ENCODE results near the gene TRAF3.

Gene TRAF3

DNA sequence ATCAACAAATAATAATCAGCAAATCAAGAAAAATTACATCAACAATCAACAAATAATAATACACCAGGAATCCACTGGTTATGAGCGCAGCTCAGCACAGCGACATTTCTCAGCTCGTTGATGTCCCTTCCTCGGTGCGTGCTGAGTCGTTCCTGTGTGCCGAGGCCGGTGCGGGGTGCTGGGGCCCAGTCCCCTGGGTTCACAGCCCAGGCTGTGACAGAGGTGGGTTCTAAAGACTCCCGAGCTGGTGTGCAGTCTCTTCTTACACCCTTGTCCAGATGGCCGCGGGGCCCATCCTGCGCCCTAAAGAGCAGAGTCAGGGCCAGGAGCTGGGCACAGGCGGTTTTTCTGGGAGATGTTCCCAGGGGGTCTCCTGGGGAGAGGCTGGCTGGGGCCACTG lies 26.9 kb upstream of the TRAF3 start:
- no peaks in the 10 kb centered on the region for H3K79me2 ChIP-seq (ENCODE audit: control insufficient read depth, insufficient read depth, low read length, poor library complexity)
- H3K23ac ChIP-seq (ENCODE audit: low read length) = no peak overlapping the region
- peaks cover 2% of the 10 kb centered on the region for H3K9me3 ChIP-seq (ENCODE audit: insufficient read depth, low read depth, low read length)
- no peak overlapping the region for H2BK120ac ChIP-seq (ENCODE audit: insufficient read depth, low read length, poor library complexity)
- H4K12ac ChIP-seq (ENCODE audit: low read depth, low read length) = no peak overlapping the region
- H4K91ac ChIP-seq (ENCODE audit: low read depth, low read length) = no peak overlapping the region
- no peak overlapping the region for H4K8ac ChIP-seq (ENCODE audit: low read depth, low read length)
- no peaks in the 10 kb centered on the region for H3K4me1 ChIP-seq (ENCODE audit: control insufficient read depth in 1 of 2, insufficient read depth in 2 of 2, low read length in 2 of 2)
- no peak overlapping the region for H2AK5ac ChIP-seq (ENCODE audit: low read length)
- no peak for DNase-seq
- no CpG with 5 or more reads among the region's 14 CpGs for WGBS (ENCODE audit: extremely low coverage, insufficient coverage, insufficient read length)
- no peaks in the 10 kb centered on the region for H3K27me3 ChIP-seq (ENCODE audit: insufficient read depth, low read length)
- H3K27ac ChIP-seq (ENCODE audit: low read depth, low read length) = no peak overlapping the region
- H3K18ac ChIP-seq (ENCODE audit: low read length) = no peak overlapping the region
- H2BK5ac ChIP-seq (ENCODE audit: low read depth, low read length, poor library complexity) = no peak overlapping the region
- H3K4me2 ChIP-seq (ENCODE audit: low read length) = no peak overlapping the region
- H2BK12ac ChIP-seq (ENCODE audit: low read length) = no peak overlapping the region
- H3K14ac ChIP-seq (ENCODE audit: low read length) = no peak overlapping the region
- H3K36me3 ChIP-seq (ENCODE audit: control insufficient read depth in 1 of 2, insufficient read depth in 2 of 2, low read length in 2 of 2) = peaks cover 76 to 78% of the 10 kb centered on the region in 2 experiments
- H3K79me1 ChIP-seq (ENCODE audit: low read length) = no peaks in the 10 kb centered on the region
- no peak overlapping the region for H2AFZ ChIP-seq (ENCODE audit: insufficient read depth, low read length, poor library complexity)
- H3K9ac ChIP-seq (ENCODE audit: low read length) = no peak overlapping the region
- H3K4me3 ChIP-seq (ENCODE audit: low read depth, low read length) = no peak overlapping the region
- no peak overlapping the region for H3K4ac ChIP-seq (ENCODE audit: low read depth, low read length)

DNA sequence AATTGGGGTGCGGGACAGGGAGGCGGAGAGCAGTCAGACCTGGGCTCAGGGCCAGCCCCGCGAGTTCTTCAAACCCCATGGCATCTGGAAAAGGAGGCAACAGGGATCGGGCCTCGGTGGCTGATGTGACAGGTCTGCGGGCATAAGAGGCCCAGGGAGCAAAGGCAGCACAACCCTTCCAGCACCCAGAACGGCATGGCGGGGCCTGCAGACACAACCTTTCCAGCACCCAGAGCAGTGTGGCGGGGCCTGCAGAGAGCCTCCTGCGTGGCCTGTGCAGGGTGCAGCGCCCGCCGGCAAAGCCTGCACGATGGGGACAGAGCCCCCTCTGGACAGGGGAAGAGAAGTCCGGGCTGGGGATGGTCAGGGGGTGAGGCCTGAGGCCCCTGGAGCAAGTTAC lies 26.2 kb upstream of the TRAF3 start:
- Histone ChIP-seq H3K4ac (ENCODE audit: low read depth, low read length) (no peak overlapping the region), H3K27me3 (ENCODE audit: insufficient read depth, low read length) (no peaks in the 10 kb centered on the region), H4K8ac (ENCODE audit: low read depth, low read length) (no peak overlapping the region), H3K36me3 (ENCODE audit: control insufficient read depth in 1 of 2, insufficient read depth in 2 of 2, low read length in 2 of 2) (peaks cover 76 to 77% of the 10 kb centered on the region in 2 experiments), H2BK5ac (ENCODE audit: low read depth, low read length, poor library complexity) (no peak overlapping the region), H3K9ac (ENCODE audit: low read length) (no peak overlapping the region), H3K4me1 (ENCODE audit: control insufficient read depth in 1 of 2, insufficient read depth in 2 of 2, low read length in 2 of 2) (no peaks in the 10 kb centered on the region), H3K4me2 (ENCODE audit: low read length) (no peak overlapping the region), H2BK120ac (ENCODE audit: insufficient read depth, low read length, poor library complexity) (no peak overlapping the region), H3K79me2 (ENCODE audit: control insufficient read depth, insufficient read depth, low read length, poor library complexity) (no peaks in the 10 kb centered on the region), H4K12ac (ENCODE audit: low read depth, low read length) (no peak overlapping the region), H4K91ac (ENCODE audit: low read depth, low read length) (no peak overlapping the region), H3K18ac (ENCODE audit: low read length) (no peak overlapping the region), H2BK12ac (ENCODE audit: low read length) (no peak overlapping the region), H3K9me3 (ENCODE audit: insufficient read depth, low read depth, low read length) (peaks cover 2% of the 10 kb centered on the region), H3K27ac (ENCODE audit: low read depth, low read length) (no peak overlapping the region), H3K23ac (ENCODE audit: low read length) (no peak overlapping the region), H2AK5ac (ENCODE audit: low read length) (no peak overlapping the region), H2AFZ (ENCODE audit: insufficient read depth, low read length, poor library complexity) (no peak overlapping the region), H3K14ac (ENCODE audit: low read length) (no peak overlapping the region), H3K79me1 (ENCODE audit: low read length) (no peaks in the 10 kb centered on the region), H3K4me3 (ENCODE audit: low read depth, low read length) (no peak overlapping the region)
- DNase-seq = no peak
- no CpG with 5 or more reads among the region's 16 CpGs for WGBS (ENCODE audit: extremely low coverage, insufficient coverage, insufficient read length)

DNA sequence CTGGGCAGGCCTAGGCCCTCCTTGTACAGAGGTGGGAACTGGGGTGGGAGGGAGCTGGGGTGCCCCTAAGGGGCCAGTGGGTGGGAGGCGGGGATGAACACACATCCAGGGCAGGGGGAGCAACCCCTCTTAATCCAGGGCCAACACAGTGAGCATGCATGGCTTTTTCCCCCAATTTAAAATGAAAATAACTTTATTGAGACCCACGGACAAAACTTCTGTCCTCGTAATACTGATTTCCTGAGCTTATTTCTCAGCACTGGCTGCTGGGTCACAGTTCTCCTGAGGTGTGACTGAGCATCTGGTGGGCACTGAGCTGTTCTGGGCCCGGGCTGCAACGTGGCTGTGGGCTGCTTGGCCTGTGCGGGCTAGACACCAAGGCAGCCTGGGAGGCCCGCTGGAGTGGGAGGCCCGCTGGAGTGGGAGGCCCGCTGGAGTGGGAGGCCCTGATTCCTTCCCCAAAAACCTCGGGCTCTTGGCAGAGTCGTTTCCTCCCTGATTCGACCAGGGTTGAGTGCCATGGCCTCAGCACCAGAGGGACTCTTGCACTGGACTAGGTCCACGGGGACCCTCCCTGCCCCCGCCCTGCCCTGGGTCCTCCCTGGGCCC lies 24.9 kb upstream of the TRAF3 start:
- H3K4me1 ChIP-seq (ENCODE audit: control insufficient read depth in 1 of 2, insufficient read depth in 2 of 2, low read length in 2 of 2) = no peaks in the 10 kb centered on the region
- H2BK120ac ChIP-seq (ENCODE audit: insufficient read depth, low read length, poor library complexity) = no peak overlapping the region
- H3K4me3 ChIP-seq (ENCODE audit: low read depth, low read length) = no peak overlapping the region
- H3K14ac ChIP-seq (ENCODE audit: low read length) = no peak overlapping the region
- no peak overlapping the region for H4K91ac ChIP-seq (ENCODE audit: low read depth, low read length)
- H3K36me3 ChIP-seq (ENCODE audit: control insufficient read depth in 1 of 2, insufficient read depth in 2 of 2, low read length in 2 of 2) = peaks cover 65 to 66% of the 10 kb centered on the region in 2 experiments
- no peaks in the 10 kb centered on the region for H3K27me3 ChIP-seq (ENCODE audit: insufficient read depth, low read length)
- H2BK5ac ChIP-seq (ENCODE audit: low read depth, low read length, poor library complexity) = no peak overlapping the region
- no CpG with 5 or more reads among the region's 14 CpGs for WGBS (ENCODE audit: extremely low coverage, insufficient coverage, insufficient read length)
- H4K8ac ChIP-seq (ENCODE audit: low read depth, low read length) = no peak overlapping the region
- no peak overlapping the region for H2BK12ac ChIP-seq (ENCODE audit: low read length)
- no peak overlapping the region for H4K12ac ChIP-seq (ENCODE audit: low read depth, low read length)
- no peak overlapping the region for H3K9ac ChIP-seq (ENCODE audit: low read length)
- DNase-seq = no peak
- H3K9me3 ChIP-seq (ENCODE audit: insufficient read depth, low read depth, low read length) = peaks cover 4% of the 10 kb centered on the region
- H3K79me2 ChIP-seq (ENCODE audit: control insufficient read depth, insufficient read depth, low read length, poor library complexity) = no peaks in the 10 kb centered on the region
- no peak overlapping the region for H3K4ac ChIP-seq (ENCODE audit: low read depth, low read length)
- no peak overlapping the region for H3K27ac ChIP-seq (ENCODE audit: low read depth, low read length)
- H2AK5ac ChIP-seq (ENCODE audit: low read length) = no peak overlapping the region
- H2AFZ ChIP-seq (ENCODE audit: insufficient read depth, low read length, poor library complexity) = no peak overlapping the region
- H3K18ac ChIP-seq (ENCODE audit: low read length) = no peak overlapping the region
- no peak overlapping the region for H3K4me2 ChIP-seq (ENCODE audit: low read length)
- no peaks in the 10 kb centered on the region for H3K79me1 ChIP-seq (ENCODE audit: low read length)
- no peak overlapping the region for H3K23ac ChIP-seq (ENCODE audit: low read length)

DNA sequence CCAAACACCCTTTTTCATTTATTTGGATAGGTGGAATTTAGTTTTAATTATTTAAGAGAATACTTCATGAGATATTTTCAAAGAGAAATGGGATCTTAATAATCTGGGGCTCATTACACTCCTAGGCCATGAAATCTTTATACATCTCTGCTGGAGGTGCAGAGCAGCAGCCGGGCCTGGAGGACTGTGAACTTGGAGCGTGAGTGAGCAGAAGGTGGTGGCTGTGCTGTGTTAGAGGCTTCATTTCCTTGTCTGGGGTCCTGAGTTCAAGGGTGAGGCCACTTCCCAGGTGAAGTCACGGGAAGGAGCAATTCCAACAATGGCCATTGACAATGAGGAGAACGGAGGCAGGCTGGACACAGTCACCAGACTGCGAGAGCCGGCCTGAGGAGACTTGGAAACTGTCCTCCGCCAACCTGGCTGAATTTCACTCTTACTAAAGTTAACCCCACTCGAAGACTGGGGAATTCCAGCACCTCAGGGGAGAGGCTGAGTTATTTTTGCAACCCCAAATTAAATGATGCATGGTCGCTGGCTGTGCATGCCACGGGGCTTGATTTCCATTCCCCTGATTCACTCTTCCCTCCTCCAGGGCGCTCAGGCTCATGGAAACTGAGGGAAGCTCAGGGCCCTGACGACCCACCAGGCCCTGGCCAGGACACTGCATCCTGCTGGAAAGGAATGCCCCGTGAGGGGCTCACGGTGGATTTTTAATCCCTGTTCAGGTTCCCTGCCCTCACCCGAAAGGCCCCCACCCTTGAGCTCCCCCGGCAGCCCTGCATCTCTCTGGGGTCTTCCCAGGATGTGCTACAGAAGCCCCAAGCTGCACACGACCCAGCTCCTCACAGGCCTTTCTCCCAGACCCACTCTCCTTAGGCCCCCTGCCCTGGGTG lies 22.6 kb upstream of the TRAF3 start:
- H2AFZ ChIP-seq (ENCODE audit: insufficient read depth, low read length, poor library complexity) = no peak overlapping the region
- H4K91ac ChIP-seq (ENCODE audit: low read depth, low read length) = no peak overlapping the region
- no peak overlapping the region for H3K23ac ChIP-seq (ENCODE audit: low read length)
- H3K9ac ChIP-seq (ENCODE audit: low read length) = no peak overlapping the region
- no peak overlapping the region for H2BK120ac ChIP-seq (ENCODE audit: insufficient read depth, low read length, poor library complexity)
- no peak overlapping the region for H3K4me2 ChIP-seq (ENCODE audit: low read length)
- no peaks in the 10 kb centered on the region for H3K4me1 ChIP-seq (ENCODE audit: control insufficient read depth in 1 of 2, insufficient read depth in 2 of 2, low read length in 2 of 2)
- H3K36me3 ChIP-seq (ENCODE audit: control insufficient read depth in 1 of 2, insufficient read depth in 2 of 2, low read length in 2 of 2) = peaks cover 50 to 51% of the 10 kb centered on the region in 2 experiments
- H4K12ac ChIP-seq (ENCODE audit: low read depth, low read length) = no peak overlapping the region
- WGBS (ENCODE audit: extremely low coverage, insufficient coverage, insufficient read length) = no CpG with 5 or more reads among the region's 17 CpGs
- H2BK12ac ChIP-seq (ENCODE audit: low read length) = no peak overlapping the region
- H3K9me3 ChIP-seq (ENCODE audit: insufficient read depth, low read depth, low read length) = peaks cover 4% of the 10 kb centered on the region
- no peaks in the 10 kb centered on the region for H3K27me3 ChIP-seq (ENCODE audit: insufficient read depth, low read length)
- H3K79me2 ChIP-seq (ENCODE audit: control insufficient read depth, insufficient read depth, low read length, poor library complexity) = no peaks in the 10 kb centered on the region
- no peak overlapping the region for H3K18ac ChIP-seq (ENCODE audit: low read length)
- H2AK5ac ChIP-seq (ENCODE audit: low read length) = no peak overlapping the region
- H3K27ac ChIP-seq (ENCODE audit: low read depth, low read length) = no peak overlapping the region
- H3K4me3 ChIP-seq (ENCODE audit: low read depth, low read length) = no peak overlapping the region
- no peak for DNase-seq
- H3K79me1 ChIP-seq (ENCODE audit: low read length) = no peaks in the 10 kb centered on the region
- H3K4ac ChIP-seq (ENCODE audit: low read depth, low read length) = no peak overlapping the region
- no peak overlapping the region for H4K8ac ChIP-seq (ENCODE audit: low read depth, low read length)
- no peak overlapping the region for H3K14ac ChIP-seq (ENCODE audit: low read length)
- H2BK5ac ChIP-seq (ENCODE audit: low read depth, low read length, poor library complexity) = no peak overlapping the region
